ENCODE results near the gene CCDC106.
A peak's percentile ranks its signal among the peaks of the same experiment; 100 is the strongest.

Gene CCDC106

GRCh38 chr19:55668603-55669348 is 20.8 kb downstream of the CCDC106 start:
- no peak for DNase-seq

DNA sequence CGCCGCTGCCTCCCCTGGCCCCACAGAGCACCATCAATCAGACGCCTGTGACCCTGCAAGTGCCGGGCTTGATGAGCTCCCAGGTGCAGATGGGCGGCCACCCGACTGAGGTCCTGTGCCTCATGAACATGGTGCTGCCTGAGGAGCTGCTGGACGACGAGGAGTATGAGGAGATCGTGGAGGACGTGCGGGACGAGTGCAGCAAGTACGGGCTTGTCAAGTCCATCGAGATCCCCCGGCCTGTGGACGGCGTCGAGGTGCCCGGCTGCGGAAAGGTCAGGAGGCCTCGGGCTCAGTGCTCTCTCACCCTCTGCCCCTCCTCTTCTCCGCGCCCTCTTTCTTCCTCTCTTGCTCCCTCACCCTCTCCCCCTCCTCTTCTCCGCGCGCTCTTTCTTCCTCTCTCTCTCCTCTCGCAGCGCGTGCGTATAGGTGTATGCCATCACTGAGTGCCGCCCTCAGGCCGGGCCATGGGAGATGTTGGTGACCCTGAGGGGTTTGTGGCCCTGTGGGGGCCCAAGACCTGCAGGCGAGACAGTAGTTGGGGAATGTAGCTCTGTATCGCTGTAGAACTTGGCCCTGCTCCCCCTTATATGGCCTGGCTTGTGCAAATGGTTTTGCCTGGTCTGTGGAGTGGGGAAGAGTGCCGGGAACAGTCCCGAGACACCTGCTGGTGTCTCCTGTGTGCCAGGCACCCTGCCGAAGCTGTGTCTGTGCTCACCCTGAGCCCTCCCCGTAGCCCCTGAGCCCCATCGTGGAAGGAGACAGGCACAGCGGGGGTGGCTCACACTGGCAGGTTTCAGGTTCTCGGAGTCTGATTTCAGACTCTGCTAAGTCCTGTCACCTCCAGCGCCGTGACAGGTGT is 21.6 kb downstream of the CCDC106 start:
- no peak for DNase-seq

- DNase-seq = peak in 8 of 14 donors; percentile 2 to 46 (median 12)
Observed at GRCh38 chr19:55670280-55671053, 22.5 kb downstream of the CCDC106 start.

DNA sequence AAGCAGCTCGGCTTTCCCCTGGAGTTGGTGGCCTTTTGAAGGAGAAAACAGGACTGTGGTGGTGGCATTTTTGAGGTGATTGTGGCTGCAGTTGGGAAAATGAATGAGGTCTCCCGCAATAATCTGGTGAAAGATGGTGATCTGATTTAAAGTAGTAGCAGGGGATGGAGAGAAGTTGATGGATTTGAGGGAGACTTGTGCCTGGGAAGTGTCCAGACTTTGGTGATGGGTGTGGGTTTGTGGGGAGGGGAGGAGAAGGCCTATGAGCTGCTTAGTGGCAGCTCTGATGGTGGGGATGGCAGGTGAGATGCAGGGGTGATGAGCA is 23.0 kb downstream of the CCDC106 start:
- DNase-seq = no peak

GRCh38 chr19:55672418-55672817 is 24.4 kb downstream of the CCDC106 start:
- no peak for DNase-seq

- no peak for DNase-seq
Observed at GRCh38 chr19:55673465-55673864, 25.5 kb downstream of the CCDC106 start.

- no peak for DNase-seq
Observed at GRCh38 chr19:55673889-55674288, 25.9 kb downstream of the CCDC106 start.

GRCh38 chr19:55674459-55674840 is 26.4 kb downstream of the CCDC106 start:
- DNase-seq = no peak

- DNase-seq = peak; percentile 51 to 95 (median 90)
Observed at GRCh38 chr19:55674841-55675660, 27.0 kb downstream of the CCDC106 start, which contains the start of gene EPN1. TSS of gene EPN1 (plus strand) at chr19:55675226. CDS start at chr19:55678628, 3,402 bp downstream.

DNA sequence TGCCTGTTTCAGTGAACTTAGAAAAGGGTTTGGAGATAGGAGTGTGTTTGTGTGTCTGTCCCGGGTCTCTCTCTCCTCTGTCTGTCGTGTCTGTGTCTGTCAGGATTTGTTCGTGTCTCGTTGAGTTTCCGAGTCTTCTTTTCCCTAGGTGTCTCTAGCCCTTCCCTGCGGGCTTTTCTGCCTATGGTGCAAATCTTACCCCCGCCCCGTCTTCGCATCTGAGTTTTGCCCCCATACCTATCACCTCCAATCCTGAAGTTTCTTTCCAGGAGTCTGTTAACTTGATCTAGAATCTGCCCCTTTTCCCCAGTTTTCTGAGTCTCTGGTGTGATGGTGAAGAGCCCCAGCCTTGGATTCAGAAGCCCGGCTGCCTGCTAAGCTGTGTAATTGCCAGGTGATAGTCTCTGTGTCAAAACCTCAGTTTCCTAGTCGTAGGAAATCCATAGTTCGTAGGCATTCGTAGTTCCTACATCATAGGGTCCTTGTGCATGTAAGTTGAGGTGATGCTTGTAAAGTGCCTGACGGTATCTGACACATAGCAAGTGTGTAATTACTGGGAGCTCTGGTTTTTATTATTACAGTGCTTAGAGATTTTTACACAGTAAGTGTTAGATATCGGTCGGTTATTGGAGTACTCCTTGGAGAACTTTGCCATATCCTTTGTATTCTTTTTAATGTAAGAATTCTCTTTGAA is 27.8 kb downstream of the CCDC106 start:
- DNase-seq = no peak

- no peak for DNase-seq
Observed at GRCh38 chr19:55676383-55676782, 28.4 kb downstream of the CCDC106 start.

GRCh38 chr19:55676889-55677505 is 29.0 kb downstream of the CCDC106 start:
- no peak for DNase-seq

DNA sequence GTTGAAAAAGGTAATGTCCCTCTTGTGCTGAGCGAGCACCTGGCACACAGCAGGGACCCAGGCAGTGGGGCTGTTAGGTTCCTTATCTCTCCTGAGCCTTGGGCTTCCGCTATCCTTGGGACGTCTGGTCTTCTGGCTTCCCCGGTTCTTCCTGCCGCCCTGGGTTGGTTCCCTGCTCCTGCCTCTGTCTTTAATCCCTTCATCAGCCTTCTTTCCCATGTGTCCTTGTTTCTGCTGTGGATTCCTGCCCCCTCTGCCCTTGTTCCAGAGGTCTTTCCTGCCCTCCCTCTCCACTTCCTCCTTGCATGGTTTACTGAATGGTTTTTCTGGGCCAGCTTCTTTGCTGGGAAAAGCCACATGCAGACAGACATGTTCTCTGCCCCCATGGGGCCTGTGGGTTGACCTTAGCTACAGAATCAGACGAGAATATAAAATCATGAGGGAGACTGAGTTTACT is 29.6 kb downstream of the CCDC106 start:
- DNase-seq = no peak

DNA sequence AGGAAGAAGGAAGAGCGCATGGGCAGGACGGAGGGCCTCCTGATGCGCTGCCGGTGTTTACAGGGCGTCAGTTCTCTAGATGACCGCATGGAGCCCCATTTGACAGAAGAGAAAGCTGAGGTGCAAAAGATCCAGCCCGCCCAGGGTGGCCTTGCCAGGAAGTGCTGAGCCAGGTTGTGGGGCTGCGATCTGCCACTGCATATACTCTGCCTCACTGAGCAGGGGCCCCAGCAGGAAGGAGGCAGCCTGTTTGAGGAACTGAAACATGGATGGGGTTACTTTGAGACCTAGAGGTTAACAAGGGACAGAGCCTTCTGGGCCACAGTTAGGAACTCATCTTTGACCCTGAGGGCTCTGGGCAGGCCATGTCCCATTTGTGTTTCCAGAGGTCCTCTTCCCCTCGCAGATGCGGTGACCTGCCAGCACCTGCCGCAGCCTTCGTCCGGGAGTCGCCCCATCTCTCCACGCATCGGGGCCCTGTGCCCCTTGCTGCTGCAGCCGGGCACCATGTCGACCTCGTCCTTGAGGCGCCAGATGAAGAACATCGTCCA is 30.2 kb downstream of the CCDC106 start:
- DNase-seq = peak in 7 of 14 donors; percentile 3 to 44 (median 25)

- DNase-seq = no peak
Observed at GRCh38 chr19:55679343-55680257, 31.6 kb downstream of the CCDC106 start.

DNA sequence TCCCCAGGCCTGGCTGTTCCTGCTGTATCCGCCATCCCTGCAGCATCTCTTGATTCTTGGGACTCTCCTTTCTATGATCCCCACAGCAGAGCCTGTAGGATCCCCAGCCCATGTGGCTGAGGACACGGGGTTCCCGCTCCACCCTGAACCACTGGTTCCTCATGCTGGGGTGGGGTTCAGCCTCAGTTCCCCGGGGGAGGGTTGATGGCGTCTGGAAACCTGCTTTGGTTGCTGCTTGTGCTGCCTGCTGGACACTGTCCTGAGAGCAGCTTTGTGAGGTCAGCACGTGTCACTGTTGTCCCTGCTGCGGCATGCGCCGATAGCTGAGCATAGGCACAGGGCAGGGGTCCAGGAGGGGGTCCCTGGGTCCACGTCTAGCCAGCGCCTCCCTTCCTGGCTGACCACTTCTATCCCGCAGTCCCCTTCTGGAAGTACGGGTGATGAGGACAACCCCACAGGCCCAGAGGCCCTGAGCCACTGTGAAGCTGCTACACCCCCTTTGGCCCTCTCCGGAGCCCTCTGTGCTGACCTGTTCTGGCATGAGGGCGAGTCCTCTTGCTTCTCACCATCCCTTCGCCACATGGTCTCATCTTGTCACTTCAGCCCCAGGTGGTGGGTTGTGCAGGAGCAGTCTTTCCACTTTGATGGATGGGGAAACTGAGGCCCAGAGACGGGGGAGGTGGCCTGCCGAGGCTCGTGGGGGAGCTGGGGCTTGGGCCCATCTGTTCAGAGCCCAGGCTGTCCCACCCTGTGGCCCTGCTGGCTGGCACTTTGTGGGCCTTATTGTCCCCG is 32.5 kb downstream of the CCDC106 start:
- DNase-seq = no peak

DNA sequence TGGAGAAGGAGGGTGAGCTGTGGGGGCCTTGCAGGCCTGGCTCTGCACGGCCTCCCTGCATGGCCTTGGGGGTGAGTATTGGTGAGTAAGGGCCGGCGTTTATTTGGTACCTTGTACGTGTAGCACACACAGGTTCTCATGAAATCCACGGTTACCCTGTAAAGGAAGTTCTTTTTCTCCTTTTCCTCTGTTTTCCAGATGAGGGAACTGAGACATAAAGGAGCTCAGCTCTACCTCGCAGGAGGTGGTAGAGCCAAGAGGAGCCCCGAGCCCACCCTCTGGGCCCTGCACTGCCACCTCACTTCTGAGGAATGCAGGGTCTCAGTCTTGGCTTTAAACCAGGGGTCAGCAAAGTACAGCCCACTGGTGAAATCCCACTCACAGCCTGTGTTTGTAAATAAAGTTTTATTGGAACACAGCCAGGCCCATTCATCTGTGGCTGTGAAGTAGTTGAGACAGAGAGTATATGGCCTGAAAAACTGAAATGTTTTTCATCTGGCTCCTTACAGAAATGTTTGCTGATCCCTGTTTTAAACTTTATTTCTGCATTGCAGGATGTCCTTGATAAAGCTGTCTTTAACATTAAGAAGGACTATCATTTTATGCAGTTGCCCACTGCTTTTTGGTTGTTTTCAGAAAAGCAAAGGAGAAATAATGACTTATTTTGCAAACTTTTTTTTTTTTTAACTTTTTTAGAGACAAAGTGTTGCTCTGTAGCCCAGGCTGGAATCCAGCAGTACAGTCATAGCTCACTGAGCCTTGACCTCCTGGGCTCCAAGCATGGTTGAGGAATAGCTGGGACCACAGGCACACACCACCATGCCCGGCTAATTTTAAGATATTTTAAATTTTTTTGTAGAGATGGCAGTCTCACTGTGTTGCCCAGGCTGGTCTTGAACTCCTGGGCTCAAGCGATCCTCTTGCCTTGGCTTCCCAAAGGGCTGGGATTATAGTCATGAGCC is 33.4 kb downstream of the CCDC106 start:
- DNase-seq = no peak

Measured in C1 segment of cervical spinal cord (tissue), 14 donors.